MCF 10A (cell line): ENCODE measurements around the gene CACNB4. TPM values are rescaled to one million over a fixed set of nuclear protein-coding genes. Genes with fewer than 3 reads are reported as not detected.
"Not testable (repeated sequence)": the region's sequence is repeated elsewhere in the genome, so short reads cannot be mapped to it uniquely, and the experiment has no call there.

Experiments
- BruUV-seq: library from RNA; stranded (reverse); fragments of 400-500 nt; replicated peaks from 2 replicates; lab custom pipeline; 2021; lab: Mats Ljungman, UMichigan
- CTCF ChIA-PET: fragments of 300-600 bp; sonication (Branson Sonifier 250); formaldehyde crosslinking; extraction: SDS; loops from one replicate; lab custom pipeline; 2021; ENCODE audit warnings: antibody characterized with exemption, inconsistent platforms; lab: Yijun Ruan, JAX
- POLR2A ChIA-PET: fragments of 300-600, 350-650 bp; sonication (Branson Sonifier 250); formaldehyde crosslinking; extraction: SDS; loops from one replicate; lab custom pipeline; 2020; ENCODE audit warnings: antibody characterized with exemption, inconsistent platforms; lab: Yijun Ruan, JAX
- DNase-seq: peaks from one replicate; pipeline ENCODE4 v3.0.0-alpha.2; 2018; ENCODE audit not compliant: unreplicated experiment
- H3K27ac Mint-ChIP-seq: one replicate; pipeline ENCODE4 v1.8.0; 2022; ENCODE audit warnings: mild to moderate bottlenecking, low read depth, mixed read lengths; ENCODE audit not compliant: unreplicated experiment
- H3K27me3 Mint-ChIP-seq: one replicate; pipeline ENCODE4 v1.8.0; 2022; ENCODE audit warnings: mixed read lengths; ENCODE audit not compliant: insufficient read depth, unreplicated experiment
- H3K36me3 Mint-ChIP-seq: one replicate; pipeline ENCODE4 v1.8.0; 2022; ENCODE audit warnings: mild to moderate bottlenecking, moderate library complexity, mixed read lengths; ENCODE audit not compliant: insufficient read depth, unreplicated experiment
- H3K4me1 Mint-ChIP-seq: one replicate; pipeline ENCODE4 v1.8.0; 2022; ENCODE audit warnings: mixed read lengths; ENCODE audit not compliant: insufficient read depth, unreplicated experiment
- H3K4me3 Mint-ChIP-seq: one replicate; pipeline ENCODE4 v1.8.0; 2022; ENCODE audit warnings: mild to moderate bottlenecking, moderate library complexity, mixed read lengths; ENCODE audit not compliant: unreplicated experiment
- H3K9me3 Mint-ChIP-seq: one replicate; pipeline ENCODE4 v1.8.0; 2022; ENCODE audit warnings: mixed read lengths; ENCODE audit not compliant: unreplicated experiment
- CTCF ChIP-seq: fragments of 200-600 bp; IDR thresholded peaks from one replicate; pipeline ENCODE4 v1.8.0; 2022; ENCODE audit warnings: antibody characterized with exemption, mild to moderate bottlenecking; ENCODE audit not compliant: unreplicated experiment
- intact Hi-C: fragments of 100-400 bp; cut with micrococcal nuclease; formaldehyde crosslinking; loops from 2 replicates; pipeline ENCODE4 v1.14.1; 2022
- total RNA-seq: library from RNA; stranded (reverse); gene quantifications from 2 replicates; pipeline ENCODE4 v1.2.3, GENCODE V29; 2022

Gene CACNB4
- total RNA-seq, 1 experiment from 2014 or later: 0.49 TPM

DNA sequence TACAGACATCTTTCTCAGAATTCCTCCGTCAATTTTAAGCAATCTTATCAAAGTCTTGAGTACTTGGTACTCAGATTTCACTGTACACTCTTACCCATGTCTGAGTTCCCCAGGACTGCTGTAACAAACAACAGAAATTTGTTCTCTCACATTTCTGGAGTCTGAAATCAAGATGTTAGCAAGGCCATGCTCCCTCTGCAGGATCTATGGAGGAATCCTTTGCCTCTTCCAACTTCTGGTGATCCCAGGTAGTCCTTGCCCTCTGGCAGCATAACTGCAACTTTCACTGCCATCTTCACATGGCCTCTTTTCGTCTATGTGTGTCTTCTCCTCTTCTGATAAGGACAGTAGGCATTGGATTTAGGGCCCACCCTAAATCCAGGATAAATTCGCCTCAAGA lies 17.1 kb upstream of the CACNB4 start:
- Mint-ChIP-seq H3K27me3 (no peaks in the 10 kb centered on the region), H3K36me3 (peaks cover 11% of the 10 kb centered on the region), H3K4me1 (no peaks in the 10 kb centered on the region), H3K27ac (no peak overlapping the region), H3K9me3 (no peaks in the 10 kb centered on the region), H3K4me3 (no peak overlapping the region)
- no peak for DNase-seq
- BruUV-seq: no TSS peak
- intact Hi-C loops: no loop called here
- CTCF ChIA-PET: interaction anchor here (0.6 to 1.4 kb wide), 3 partner anchors 79 to 627 kb away, joined by 3 to 4 read pairs (median 3); no protein-coding TSS in a partner anchor
- POLR2A ChIA-PET: interaction anchor here (0.9 kb wide), 1 partner anchor 8 kb away, joined by 5 read pairs; no protein-coding TSS in a partner anchor
- TF ChIP-seq CTCF: peak; percentile 11

DNA sequence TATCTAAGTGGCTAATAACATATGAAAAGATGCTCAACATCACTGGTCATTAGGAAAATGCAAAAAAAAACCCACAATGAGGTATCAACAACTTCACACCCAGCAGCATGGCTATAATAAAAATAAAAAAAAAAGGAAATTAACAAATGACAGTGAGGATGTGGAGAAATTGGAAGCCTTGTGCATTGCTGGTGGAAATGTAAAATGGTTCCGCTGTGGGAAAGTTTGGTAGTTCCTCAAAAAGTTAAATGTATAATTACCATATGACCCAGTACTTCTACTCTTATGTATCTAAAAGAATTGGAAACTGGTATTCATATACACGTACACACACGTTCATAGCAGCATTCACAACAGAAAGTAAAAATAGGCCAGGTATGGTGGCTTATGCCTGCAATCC lies 15.5 kb upstream of the CACNB4 start:
- H3K27ac Mint-ChIP-seq: no peak overlapping the region
- POLR2A ChIA-PET: no interaction called here
- no peak overlapping the region for H3K4me3 Mint-ChIP-seq
- H3K36me3 Mint-ChIP-seq: peaks cover 6% of the 10 kb centered on the region
- no peak for TF ChIP-seq CTCF
- intact Hi-C loops: no loop called here
- no TSS peak for BruUV-seq
- DNase-seq: no peak
- H3K4me1 Mint-ChIP-seq: no peaks in the 10 kb centered on the region
- H3K9me3 Mint-ChIP-seq: no peaks in the 10 kb centered on the region
- H3K27me3 Mint-ChIP-seq: no peaks in the 10 kb centered on the region
- CTCF ChIA-PET: interaction anchor here (1.4 kb wide), 1 partner anchor 77 kb away, joined by 4 read pairs; no protein-coding TSS in a partner anchor

DNA sequence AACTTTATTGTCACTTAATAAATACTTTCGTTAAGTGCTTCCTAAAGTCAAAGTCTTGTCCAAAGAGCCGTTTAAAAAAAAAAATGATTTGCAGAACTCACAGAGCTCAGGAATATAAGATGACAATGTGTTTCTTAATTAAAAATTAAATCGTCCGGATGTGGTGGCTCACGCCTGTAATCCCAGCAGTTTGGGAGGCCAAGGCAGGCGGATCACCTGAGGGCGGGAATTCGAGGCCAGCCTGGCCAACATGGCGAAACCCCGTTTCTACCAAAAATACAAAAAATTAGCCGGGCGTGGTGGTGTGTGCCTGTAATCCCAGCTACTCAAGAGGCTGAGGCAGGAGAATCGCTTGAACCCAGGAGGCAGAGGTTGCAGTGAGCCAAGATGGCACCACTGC lies 8.3 kb upstream of the CACNB4 start:
- H3K9me3 Mint-ChIP-seq, H3K4me3 Mint-ChIP-seq, H3K27ac Mint-ChIP-seq, BruUV-seq, H3K4me1 Mint-ChIP-seq, H3K36me3 Mint-ChIP-seq, intact Hi-C loops, CTCF ChIA-PET, DNase-seq, H3K27me3 Mint-ChIP-seq: not testable (repeated sequence)
- POLR2A ChIA-PET: interaction anchor here (0.6 kb wide), 1 partner anchor 64 kb away, joined by 3 read pairs; no protein-coding TSS in a partner anchor

- Mint-ChIP-seq H3K4me1 (no peaks in the 10 kb centered on the region), H3K36me3 (no peaks in the 10 kb centered on the region), H3K27me3 (no peaks in the 10 kb centered on the region), H3K9me3 (no peaks in the 10 kb centered on the region), H3K27ac (no peak overlapping the region), H3K4me3 (no peak overlapping the region)
- no peak for TF ChIP-seq CTCF
- BruUV-seq: no TSS peak
- CTCF ChIA-PET: interaction anchor here (2.0 kb wide), 1 partner anchor 81 kb away, joined by 7 read pairs; no protein-coding TSS in a partner anchor
- DNase-seq: peak; percentile 40
- intact Hi-C loops: no loop called here
- POLR2A ChIA-PET: interaction anchor here (0.6 to 1.3 kb wide), 2 partner anchors 61 to 65 kb away, joined by 3 to 5 read pairs; no protein-coding TSS in a partner anchor
Observed at GRCh38 chr2:152106464-152106863, 7.6 kb upstream of the CACNB4 start.
